HepG2 (cell line): Measurements from ENCODE around the gene RSPH9.
A peak's percentile ranks its signal among the peaks of the same experiment; 100 is the strongest.

ENCODE experiments used
- MAX ChIP-seq: IDR thresholded peaks from 2 replicates; pipeline ENCODE4 v1.6.1; 2012; ENCODE audit warnings: inconsistent platforms
- NONO ChIP-seq, 2 experiments: fragments of 450-650 bp in 1 of 2; sonication (generic) in 1 of 2; formaldehyde crosslinking in 1 of 2; IDR thresholded peaks in 1 of 2; conservative IDR thresholded peaks in 1 of 2; 2 replicates each; pipeline versions ENCODE4 v1.6.1 to v1.8.0; 2017 to 2022; ENCODE audit warnings: mild to moderate bottlenecking in 1 of 2, missing genetic modification reagents in 1 of 2, moderate library complexity in 1 of 2
- NR2F6 ChIP-seq, 2 experiments: IDR thresholded peaks; 2 replicates each; pipeline ENCODE4 v1.6.1; 2016; ENCODE audit warnings: antibody characterized with exemption in 1 of 2, mild to moderate bottlenecking in 1 of 2
- POLR2A ChIP-seq, 2 experiments: IDR thresholded peaks; 2 replicates each; pipeline ENCODE4 v1.6.1; 2011; ENCODE audit warnings: low read depth in 2 of 2, low read length in 2 of 2, mild to moderate bottlenecking in 1 of 2, moderate library complexity in 1 of 2; ENCODE audit not compliant: insufficient read depth in 1 of 2
- POLR2AphosphoS5 ChIP-seq: IDR thresholded peaks from 2 replicates; pipeline ENCODE4 v1.6.1; 2012; ENCODE audit warnings: low read depth, low read length
- SSRP1 ChIP-seq: IDR thresholded peaks from 2 replicates; pipeline ENCODE4 v1.6.1; 2016; ENCODE audit warnings: control low read depth
- TAF1 ChIP-seq: sonication (generic); formaldehyde crosslinking; IDR thresholded peaks from 2 replicates; pipeline ENCODE4 v1.4.0; 2020; ENCODE audit warnings: missing genetic modification reagents
- ZNF274 ChIP-seq: sonication (generic); formaldehyde crosslinking; IDR thresholded peaks from 2 replicates; pipeline ENCODE4 v1.5.1; 2020; ENCODE audit warnings: mild to moderate bottlenecking, missing genetic modification reagents
- TF ChIP-seq, protein P1 (sequence below): sonication (generic); formaldehyde crosslinking; IDR thresholded peaks from 2 replicates; pipeline ENCODE4 v1.5.0; 2020; ENCODE audit warnings: mild to moderate bottlenecking, missing genetic modification reagents, moderate library complexity

DNA sequence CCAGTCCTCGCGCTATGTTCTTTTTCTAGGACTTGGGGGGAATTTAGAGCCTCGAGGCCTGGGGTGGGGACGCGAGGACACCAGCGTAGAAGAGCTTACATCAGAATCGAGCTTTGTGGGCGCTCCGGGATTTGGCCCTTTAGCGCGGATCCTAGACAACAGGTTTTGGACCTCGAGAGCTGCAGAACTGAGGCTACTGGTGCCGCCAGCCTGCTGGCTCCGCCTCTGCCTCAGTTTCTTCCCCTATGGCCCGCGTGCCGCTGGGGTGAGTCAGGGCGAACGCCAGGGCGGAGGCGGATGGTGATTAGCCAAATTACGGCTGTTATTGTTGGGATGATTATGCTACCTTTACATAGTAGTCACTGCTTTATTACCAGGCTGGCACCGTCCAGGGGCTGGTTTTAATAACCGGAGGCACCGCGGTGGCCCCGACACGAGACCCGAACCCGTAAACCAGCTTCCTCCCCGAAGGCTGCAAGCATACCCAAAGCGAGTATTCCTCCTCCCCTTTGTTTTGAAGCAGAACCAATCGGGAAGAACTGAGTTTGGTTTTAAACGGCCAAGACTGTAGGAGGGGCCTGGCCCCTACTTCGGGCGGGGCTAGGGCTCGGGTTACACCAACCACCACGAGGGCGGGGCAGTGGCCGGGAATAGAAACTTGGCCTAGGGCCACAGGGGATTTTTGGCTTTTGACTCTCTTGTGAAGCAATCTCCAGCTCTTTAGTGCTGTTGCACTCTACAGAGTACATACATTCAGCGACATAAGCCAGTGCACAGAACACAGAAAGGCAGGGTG, 15.1 kb upstream of the RSPH9 start:
- TF ChIP-seq POLR2A (IDR thresholded peaks at IDR 0.05; ENCODE audit: insufficient read depth in 1 of 2, low read depth in 2 of 2, low read length in 2 of 2), result peak; percentile 86 to 93
- TF ChIP-seq MAX, result peak; percentile 89
- TF ChIP-seq ZNF274 (CRISPR knock-in tag), result no peak
- TF ChIP-seq, protein P1, sequence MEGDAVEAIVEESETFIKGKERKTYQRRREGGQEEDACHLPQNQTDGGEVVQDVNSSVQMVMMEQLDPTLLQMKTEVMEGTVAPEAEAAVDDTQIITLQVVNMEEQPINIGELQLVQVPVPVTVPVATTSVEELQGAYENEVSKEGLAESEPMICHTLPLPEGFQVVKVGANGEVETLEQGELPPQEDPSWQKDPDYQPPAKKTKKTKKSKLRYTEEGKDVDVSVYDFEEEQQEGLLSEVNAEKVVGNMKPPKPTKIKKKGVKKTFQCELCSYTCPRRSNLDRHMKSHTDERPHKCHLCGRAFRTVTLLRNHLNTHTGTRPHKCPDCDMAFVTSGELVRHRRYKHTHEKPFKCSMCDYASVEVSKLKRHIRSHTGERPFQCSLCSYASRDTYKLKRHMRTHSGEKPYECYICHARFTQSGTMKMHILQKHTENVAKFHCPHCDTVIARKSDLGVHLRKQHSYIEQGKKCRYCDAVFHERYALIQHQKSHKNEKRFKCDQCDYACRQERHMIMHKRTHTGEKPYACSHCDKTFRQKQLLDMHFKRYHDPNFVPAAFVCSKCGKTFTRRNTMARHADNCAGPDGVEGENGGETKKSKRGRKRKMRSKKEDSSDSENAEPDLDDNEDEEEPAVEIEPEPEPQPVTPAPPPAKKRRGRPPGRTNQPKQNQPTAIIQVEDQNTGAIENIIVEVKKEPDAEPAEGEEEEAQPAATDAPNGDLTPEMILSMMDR (CRISPR knock-in tag), result no peak; the same call in 1 of the 2 replicates
- TF ChIP-seq POLR2AphosphoS5, result peak; percentile 86
- TF ChIP-seq SSRP1, result 0 out of 2 replicates have a peak, but pooled peaks have one; percentile 56
- no peak for TF ChIP-seq NR2F6 (IDR thresholded peaks at IDR 0.05)
- TF ChIP-seq NR2F6 (CRISPR knock-in tag; IDR thresholded peaks at IDR 0.05), result 0 out of 2 replicates have a peak, but pooled peaks have one; percentile 20
- TF ChIP-seq TAF1 (CRISPR knock-in tag), result peak; percentile 38
- TF ChIP-seq NONO (IDR thresholded peaks at IDR 0.05), result no peak
- peak; percentile 60 for TF ChIP-seq NONO (CRISPR knock-in tag; conservative IDR thresholded peaks at IDR 0.05)
